ENCODE results near the gene GPATCH8. TPM values are rescaled to one million over a fixed set of nuclear protein-coding genes. Genes with fewer than 3 reads are reported as not detected.

Gene GPATCH8
- total and polyA plus RNA-seq, 2 of the 8 experiments (the other 6 are each of a cell fraction or from before 2014, with no cell fraction given) = 20.5 to 58.1 TPM

GRCh38 chr17:44398692-44399691 lies 104.2 kb downstream of the GPATCH8 start:
- no peak overlapping the region for H3K4me2 ChIP-seq (ENCODE audit: insufficient read depth in 1 of 2, low read depth in 2 of 2, low read length in 2 of 2)
- H2BK20ac ChIP-seq (ENCODE audit: low read length) = no peak overlapping the region
- H3K79me2 ChIP-seq (ENCODE audit: control insufficient read depth in 1 of 2, insufficient read depth in 2 of 2, low read length in 2 of 2) = no peaks in the 10 kb centered on the region
- H2BK120ac ChIP-seq (replicated peaks; ENCODE audit: low read depth, low read length) = no peak overlapping the region
- no peak overlapping the region for H4K91ac ChIP-seq (replicated peaks; ENCODE audit: insufficient read length, low read length)
- H2BK15ac ChIP-seq (ENCODE audit: low read length) = no peak overlapping the region
- H2AK5ac ChIP-seq (ENCODE audit: low read depth, low read length) = no peak overlapping the region
- no peak overlapping the region for H3K56ac ChIP-seq (replicated peaks; ENCODE audit: insufficient read length, low read depth, low read length)
- peaks cover 0 to 2% of the 10 kb centered on the region in 2 experiments for H4K20me1 ChIP-seq (replicated peaks in 1 of 2; ENCODE audit: control insufficient read depth in 1 of 2, insufficient read depth in 2 of 2, low read length in 2 of 2)
- 96% methylated on average over 37 of the region's 41 CpGs; no CpG with 5 or more reads in 1 of the 2 experiments for WGBS, 2 experiments (ENCODE audit: extremely low coverage in 1 of 2, insufficient coverage in 1 of 2, insufficient read length in 1 of 2, insufficient replicate concordance in 2 of 2, low coverage in 1 of 2, low lambda C conversion rate in 2 of 2, missing lambda C conversion rate in 1 of 2)
- FAIRE-seq (no peak), DNase-seq (ENCODE audit: low read depth in 1 of 2, low spot score in 2 of 2) (peak in 1 of 2 experiments; percentile 27)
- no peaks in the 10 kb centered on the region for H3K9me3 ChIP-seq (ENCODE audit: insufficient read depth in 2 of 2, low read depth in 1 of 2, low read length in 1 of 2)
- H4K5ac ChIP-seq (ENCODE audit: insufficient read length, low read depth, low read length) = no peak overlapping the region
- H2BK12ac ChIP-seq (ENCODE audit: low read depth, low read length) = no peak overlapping the region
- no peak overlapping the region for H3K27ac ChIP-seq (ENCODE audit: low read depth, low read length)
- no peak overlapping the region for H2AFZ ChIP-seq (ENCODE audit: low read length)
- H2BK5ac ChIP-seq (ENCODE audit: low read depth, low read length) = no peak overlapping the region
- H3K18ac ChIP-seq (ENCODE audit: extremely low read depth, low read length) = no peak overlapping the region
- POLR2A ChIA-PET (ENCODE audit: partially characterized antibody) = interaction anchor here (1.1 kb wide), 1 partner anchor 13 kb away, joined by 3 read pairs; no protein-coding TSS in a partner anchor
- H3K4me1 ChIP-seq (replicated peaks in 1 of 4; ENCODE audit: control insufficient read depth in 3 of 4, insufficient read depth in 4 of 4, low read length in 3 of 4) = no peaks in the 10 kb centered on the region
- H3K4ac ChIP-seq (replicated peaks; ENCODE audit: insufficient read length, low read depth, low read length) = no peak overlapping the region
- peak overlapping the region; percentile 6; the same call in 1 of the 2 replicates for H4K8ac ChIP-seq (ENCODE audit: extremely low read depth, insufficient read depth, low read length)
- H3K23me2 ChIP-seq (ENCODE audit: low read depth, low read length) = no peaks in the 10 kb centered on the region
- no peaks in the 10 kb centered on the region for H3K27me3 ChIP-seq (replicated peaks in 1 of 4; ENCODE audit: control insufficient read depth in 3 of 4, extremely low read depth in 1 of 4, insufficient read depth in 3 of 4, low read length in 3 of 4)
- H3K36me3 ChIP-seq (ENCODE audit: control insufficient read depth in 2 of 4, insufficient read depth in 4 of 4, low read length in 3 of 4) = peaks cover 21 to 42% (median 33%) of the 10 kb centered on the region in 4 experiments; a peak in 7 of 8 replicates
- H3K4me3 ChIP-seq (ENCODE audit: extremely low read depth in 1 of 4, insufficient read depth in 2 of 4, low read depth in 3 of 4, low read length in 4 of 4) = no peak overlapping the region
- CTCF ChIA-PET (ENCODE audit: partially characterized antibody) = interaction anchor here (0.9 to 4.4 kb wide), 18 partner anchors 9 to 238 kb away, joined by 3 to 29 read pairs (median 4); partner anchors contain the start of gene ITGA2B
- no peak overlapping the region for H3K14ac ChIP-seq (ENCODE audit: insufficient read length)
- no peak overlapping the region for H3K9ac ChIP-seq (replicated peaks in 1 of 4; ENCODE audit: extremely low read depth in 1 of 4, low read depth in 3 of 4, low read length in 3 of 4)
- no peaks in the 10 kb centered on the region for H3K79me1 ChIP-seq (ENCODE audit: low read depth, low read length)
- no peak overlapping the region for H3K23ac ChIP-seq (ENCODE audit: insufficient read length)
- TF ChIP-seq CEBPB (IDR thresholded peaks at IDR 0.05; ENCODE audit: low read depth, low read length) = no peak
- TF ChIP-seq BRCA1 (IDR thresholded peaks at IDR 0.05; ENCODE audit: low read depth, low read length) = no peak
- TF ChIP-seq CREB1 (IDR thresholded peaks at IDR 0.05) = no peak
- no peak for TF ChIP-seq CTCF (IDR thresholded peaks at IDR 0.05; ENCODE audit: control extremely low read depth in 1 of 3, insufficient read depth in 1 of 3, low read depth in 1 of 3, low read length in 3 of 3)

Measured in H1 (cell line).